Mucosa of gallbladder (tissue), 1 donor: ENCODE data around the gene DPEP2. TPM values are rescaled to one million over a fixed set of nuclear protein-coding genes. Genes with fewer than 3 reads are reported as not detected.

ENCODE experiments used
- total RNA-seq: library from RNA; stranded (reverse); gene quantifications from one replicate; pipeline ENCODE4 v1.2.1, GENCODE V29; 2021
- donor health status: DM: no; HTN: no; CAD: no.

The DPEP2 gene
- total RNA-seq, 1 donor from 2014 or later, result 3.4 TPM

Other genes starting within 250 kb of the DPEP2 start
- gene RANBP10, start 192.9 kb downstream of the DPEP2 start, total RNA-seq, result 22.7 TPM
- 4.1 TPM for gene TSNAXIP1, start 192.6 kb downstream of the DPEP2 start, total RNA-seq
- 27.2 TPM for gene THAP11, start 157.2 kb downstream of the DPEP2 start, total RNA-seq
- gene NUTF2, start 152.6 kb downstream of the DPEP2 start, total RNA-seq, result 69.3 TPM
- gene CENPT, start 151.8 kb downstream of the DPEP2 start, total RNA-seq, result 44.6 TPM
- 59.5 TPM for gene EDC4, start 126.4 kb downstream of the DPEP2 start, total RNA-seq
- 1.2 TPM for gene NRN1L, start 114.6 kb downstream of the DPEP2 start, total RNA-seq
- 31.6 TPM for gene PSKH1, start 106.2 kb downstream of the DPEP2 start, total RNA-seq
- 1.1 TPM for gene CTRL, start 67.6 kb downstream of the DPEP2 start, total RNA-seq
- 68.8 TPM for gene PSMB10, start 62.6 kb downstream of the DPEP2 start, total RNA-seq
- gene LCAT, start 55.4 kb downstream of the DPEP2 start, total RNA-seq, result 30.3 TPM
- 76.6 TPM for gene SLC12A4, start 30.8 kb downstream of the DPEP2 start, total RNA-seq
- gene DPEP3, start 19.0 kb downstream of the DPEP2 start, total RNA-seq, result not detected
- gene DPEP2NB, start 16.4 kb upstream of the DPEP2 start, total RNA-seq, result not detected
- 6.6 TPM for gene DDX28, start 23.7 kb upstream of the DPEP2 start, total RNA-seq
- gene DUS2, start 23.8 kb upstream of the DPEP2 start, total RNA-seq, result 9.4 TPM
- 46.5 TPM for gene NFATC3, start 85.9 kb upstream of the DPEP2 start, total RNA-seq
- gene ESRP2, start 236.6 kb upstream of the DPEP2 start, total RNA-seq, result 67.0 TPM
- 19.1 TPM for gene PLA2G15, start 245.9 kb upstream of the DPEP2 start, total RNA-seq